Panc1 (cell line): ENCODE measurements around the gene DGAT2. TPM values are rescaled to one million over a fixed set of nuclear protein-coding genes. Genes with fewer than 3 reads are reported as not detected.

ENCODE experiments used
- ATAC-seq: fragments of 200-7000 bp; cut with Tn5 transposase; 2 replicates; pipeline ENCODE4 v1.9.1; 2020; ENCODE audit warnings: mild to moderate bottlenecking, moderate library complexity
- BruUV-seq: library from RNA; stranded (reverse); fragments of 400-500 nt; replicated peaks from 2 replicates; lab custom pipeline; 2021; lab: Mats Ljungman, UMichigan
- CTCF ChIA-PET: fragments of 300-600 bp; sonication (Branson Sonifier 250); formaldehyde crosslinking; loops from one replicate; lab custom pipeline; 2022; ENCODE audit warnings: antibody characterized with exemption; lab: Charles Lee
- POLR2A ChIA-PET: fragments of 300-600 bp; sonication (Branson Sonifier 250); formaldehyde crosslinking; loops from one replicate; lab custom pipeline; 2022; ENCODE audit warnings: antibody characterized with exemption; lab: Charles Lee
- DNase-seq: peaks from one replicate; pipeline ENCODE4 v3.0.0-alpha.2; 2010; ENCODE audit warnings: low read depth, low spot score
- H3K27ac ChIP-seq: 2 replicates; pipeline ENCODE4 v1.5.1; 2011; ENCODE audit warnings: mild to moderate bottlenecking, low read length, inconsistent platforms
- H3K27me3 ChIP-seq: fragments of 200-500 bp; sonication (Bioruptor generic); 2 replicates; pipeline ENCODE4 v1.6.0; 2014; ENCODE audit warnings: low read length, inconsistent platforms; ENCODE audit not compliant: control insufficient read depth, insufficient read depth
- H3K36me3 ChIP-seq: fragments of 200-500 bp; sonication (Bioruptor generic); 2 replicates; pipeline ENCODE4 v1.5.1; 2014; ENCODE audit warnings: inconsistent platforms, mild to moderate bottlenecking, low read length, moderate library complexity; ENCODE audit not compliant: control insufficient read depth, insufficient read depth
- H3K4me1 ChIP-seq: 2 replicates; pipeline ENCODE4 v1.5.1; 2011; ENCODE audit warnings: inconsistent platforms, mild to moderate bottlenecking, low read length, moderate library complexity; ENCODE audit not compliant: control insufficient read depth, insufficient read depth
- H3K4me3 ChIP-seq, 2 experiments: 2 replicates each; pipeline ENCODE4 v1.5.1; 2011 to 2012; ENCODE audit warnings: low read depth in 2 of 2, low read length in 2 of 2, mild to moderate bottlenecking in 2 of 2, inconsistent platforms in 1 of 2, moderate library complexity in 1 of 2
- H3K9me3 ChIP-seq: fragments of 200-500 bp; sonication (Bioruptor generic); 2 replicates; pipeline ENCODE4 v1.5.1; 2014; ENCODE audit warnings: low read depth, mild to moderate bottlenecking, inconsistent platforms, low read length, moderate library complexity; ENCODE audit not compliant: control insufficient read depth, insufficient read depth
- POLR2AphosphoS5 ChIP-seq: IDR thresholded peaks from 2 replicates; pipeline ENCODE4 v1.6.1; 2012; ENCODE audit warnings: mild to moderate bottlenecking, low read depth, low read length, moderate library complexity
- SIN3A ChIP-seq: IDR thresholded peaks from 2 replicates; pipeline ENCODE4 v1.6.1; 2012; ENCODE audit warnings: low read depth, mild to moderate bottlenecking, low read length, moderate library complexity, borderline replicate concordance; ENCODE audit not compliant: insufficient read depth
- TCF7L2 ChIP-seq: IDR thresholded peaks from 2 replicates; pipeline ENCODE4 v1.6.1; 2011; ENCODE audit warnings: mild to moderate bottlenecking, low read depth, low read length, inconsistent platforms
- in situ Hi-C: cut with HindIII; loops from 2 replicates; pipeline ENCODE4 v1.10.0; 2016; ENCODE audit warnings: low sequenced_read_pairs, low pct_unique_long_range_greater_than_20kb
- intact Hi-C: fragments of 100-400 bp; cut with micrococcal nuclease; formaldehyde crosslinking; loops from one replicate; pipeline ENCODE4 v1.10.0; 2022; ENCODE audit not compliant: unreplicated experiment
- total RNA-seq: library from RNA; stranded (reverse); gene quantifications from one replicate; pipeline ENCODE4 v1.2.1, GENCODE V29; 2021; ENCODE audit not compliant: unreplicated experiment
- TF ChIP-seq, protein P1 (sequence below): fragments of 450-650 bp; IDR thresholded peaks from 2 replicates; pipeline ENCODE4 v1.5.1; 2017; ENCODE audit warnings: mild to moderate bottlenecking
- TF ChIP-seq, protein P2 (sequence below), 2 experiments: IDR thresholded peaks; 2 replicates each; pipeline ENCODE4 v1.6.1; 2011 to 2012; ENCODE audit warnings: low read depth in 2 of 2, control low read depth in 1 of 2, low read length in 1 of 2, mild to moderate bottlenecking in 1 of 2, moderate library complexity in 1 of 2; ENCODE audit not compliant: insufficient read depth in 1 of 2

DGAT2 gene
- total RNA-seq, 1 experiment from 2014 or later, result 19.2 TPM

DNA sequence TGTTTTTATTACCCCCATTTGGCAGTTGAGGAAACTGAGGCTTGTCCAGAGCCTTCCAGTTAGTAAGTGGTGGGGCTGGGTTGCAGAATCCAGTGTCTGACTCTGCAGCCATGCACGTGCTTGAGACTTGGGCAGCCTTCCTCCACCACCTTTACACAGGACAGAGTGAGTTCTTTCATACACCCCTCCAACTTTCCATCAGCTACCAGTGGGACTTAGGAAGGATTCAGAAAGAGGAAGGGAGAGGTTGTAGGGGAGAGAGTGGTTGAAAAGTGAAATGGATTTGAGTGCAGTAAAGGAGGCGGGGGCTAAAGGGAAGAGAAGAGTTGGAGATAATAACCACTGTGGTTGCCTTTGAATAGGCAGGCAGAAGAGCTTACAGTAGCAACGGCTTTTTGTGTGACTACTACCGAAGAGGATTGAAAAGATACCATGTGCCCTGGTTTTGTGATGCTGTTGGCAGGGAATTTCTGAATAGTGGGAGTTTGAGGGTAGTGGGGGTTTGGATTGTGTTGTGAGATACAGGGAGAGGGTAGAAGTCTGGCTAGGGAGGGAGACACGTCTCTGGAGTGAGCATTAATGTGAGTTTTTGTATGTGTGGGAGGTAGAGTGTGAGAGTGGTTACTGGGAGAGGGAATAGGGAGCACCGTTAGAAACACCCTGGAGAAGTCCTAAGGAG is 48.1 kb downstream of the DGAT2 start:
- ATAC-seq, result no peak
- DNase-seq, result no peak
- intact Hi-C loops (loop anchor here (10.0 kb wide), 1 partner anchor 498 kb away; no protein-coding TSS in a partner anchor), in situ Hi-C loops (no loop called here)
- TF ChIP-seq, protein P1, sequence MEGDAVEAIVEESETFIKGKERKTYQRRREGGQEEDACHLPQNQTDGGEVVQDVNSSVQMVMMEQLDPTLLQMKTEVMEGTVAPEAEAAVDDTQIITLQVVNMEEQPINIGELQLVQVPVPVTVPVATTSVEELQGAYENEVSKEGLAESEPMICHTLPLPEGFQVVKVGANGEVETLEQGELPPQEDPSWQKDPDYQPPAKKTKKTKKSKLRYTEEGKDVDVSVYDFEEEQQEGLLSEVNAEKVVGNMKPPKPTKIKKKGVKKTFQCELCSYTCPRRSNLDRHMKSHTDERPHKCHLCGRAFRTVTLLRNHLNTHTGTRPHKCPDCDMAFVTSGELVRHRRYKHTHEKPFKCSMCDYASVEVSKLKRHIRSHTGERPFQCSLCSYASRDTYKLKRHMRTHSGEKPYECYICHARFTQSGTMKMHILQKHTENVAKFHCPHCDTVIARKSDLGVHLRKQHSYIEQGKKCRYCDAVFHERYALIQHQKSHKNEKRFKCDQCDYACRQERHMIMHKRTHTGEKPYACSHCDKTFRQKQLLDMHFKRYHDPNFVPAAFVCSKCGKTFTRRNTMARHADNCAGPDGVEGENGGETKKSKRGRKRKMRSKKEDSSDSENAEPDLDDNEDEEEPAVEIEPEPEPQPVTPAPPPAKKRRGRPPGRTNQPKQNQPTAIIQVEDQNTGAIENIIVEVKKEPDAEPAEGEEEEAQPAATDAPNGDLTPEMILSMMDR, result no peak
- TF ChIP-seq POLR2AphosphoS5, result no peak
- no peak for TF ChIP-seq SIN3A
- TF ChIP-seq, protein P2, sequence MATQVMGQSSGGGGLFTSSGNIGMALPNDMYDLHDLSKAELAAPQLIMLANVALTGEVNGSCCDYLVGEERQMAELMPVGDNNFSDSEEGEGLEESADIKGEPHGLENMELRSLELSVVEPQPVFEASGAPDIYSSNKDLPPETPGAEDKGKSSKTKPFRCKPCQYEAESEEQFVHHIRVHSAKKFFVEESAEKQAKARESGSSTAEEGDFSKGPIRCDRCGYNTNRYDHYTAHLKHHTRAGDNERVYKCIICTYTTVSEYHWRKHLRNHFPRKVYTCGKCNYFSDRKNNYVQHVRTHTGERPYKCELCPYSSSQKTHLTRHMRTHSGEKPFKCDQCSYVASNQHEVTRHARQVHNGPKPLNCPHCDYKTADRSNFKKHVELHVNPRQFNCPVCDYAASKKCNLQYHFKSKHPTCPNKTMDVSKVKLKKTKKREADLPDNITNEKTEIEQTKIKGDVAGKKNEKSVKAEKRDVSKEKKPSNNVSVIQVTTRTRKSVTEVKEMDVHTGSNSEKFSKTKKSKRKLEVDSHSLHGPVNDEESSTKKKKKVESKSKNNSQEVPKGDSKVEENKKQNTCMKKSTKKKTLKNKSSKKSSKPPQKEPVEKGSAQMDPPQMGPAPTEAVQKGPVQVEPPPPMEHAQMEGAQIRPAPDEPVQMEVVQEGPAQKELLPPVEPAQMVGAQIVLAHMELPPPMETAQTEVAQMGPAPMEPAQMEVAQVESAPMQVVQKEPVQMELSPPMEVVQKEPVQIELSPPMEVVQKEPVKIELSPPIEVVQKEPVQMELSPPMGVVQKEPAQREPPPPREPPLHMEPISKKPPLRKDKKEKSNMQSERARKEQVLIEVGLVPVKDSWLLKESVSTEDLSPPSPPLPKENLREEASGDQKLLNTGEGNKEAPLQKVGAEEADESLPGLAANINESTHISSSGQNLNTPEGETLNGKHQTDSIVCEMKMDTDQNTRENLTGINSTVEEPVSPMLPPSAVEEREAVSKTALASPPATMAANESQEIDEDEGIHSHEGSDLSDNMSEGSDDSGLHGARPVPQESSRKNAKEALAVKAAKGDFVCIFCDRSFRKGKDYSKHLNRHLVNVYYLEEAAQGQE (IDR thresholded peaks at IDR 0.05; ENCODE audit: insufficient read depth in 1 of 2, low read depth in 2 of 2, low read length in 1 of 2), result no peak
- no peak for TF ChIP-seq TCF7L2
- Histone ChIP-seq H3K27ac (peak overlapping the region; percentile 83), H3K36me3 (no peaks in the 10 kb centered on the region; the same call in 1 of the 2 replicates), H3K9me3 (no peaks in the 10 kb centered on the region), H3K4me1 (peaks cover 23% of the 10 kb centered on the region), H3K4me3 (peak overlapping the region; percentile 77 to 91), H3K27me3 (no peaks in the 10 kb centered on the region)
- CTCF ChIA-PET, result no interaction called here
- BruUV-seq, result no TSS peak
- POLR2A ChIA-PET, result no interaction called here

DNA sequence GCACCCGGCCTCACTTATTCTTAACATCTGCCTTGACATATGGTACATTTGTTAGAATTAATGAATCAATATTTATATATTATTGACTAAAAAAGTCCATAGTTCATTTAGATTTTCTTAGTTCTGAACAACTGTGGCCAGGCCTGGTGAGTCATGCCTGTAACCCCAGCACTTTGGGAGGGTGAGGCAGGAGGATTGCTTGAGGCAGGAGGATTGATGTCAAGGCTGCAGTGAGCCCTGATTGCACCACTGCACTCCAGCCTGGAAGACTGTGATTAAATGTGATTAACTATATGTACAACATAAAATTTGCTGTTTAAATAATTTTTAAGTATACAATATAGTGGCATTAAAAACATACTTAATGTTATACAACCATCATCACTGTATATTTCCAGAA is 52.1 kb downstream of the DGAT2 start:
- Histone ChIP-seq H3K27me3 (no peaks in the 10 kb centered on the region), H3K4me1 (peaks cover 13% of the 10 kb centered on the region), H3K4me3 (no peak overlapping the region), H3K9me3 (no peaks in the 10 kb centered on the region), H3K36me3 (no peaks in the 10 kb centered on the region; the same call in 1 of the 2 replicates), H3K27ac (no peak overlapping the region)
- BruUV-seq, result no TSS peak
- POLR2A ChIA-PET, result interaction anchor here (0.7 kb wide), 1 partner anchor 9 kb away, joined by 4 read pairs; no protein-coding TSS in a partner anchor
- DNase-seq (no peak), ATAC-seq (no peak)
- no peak for TF ChIP-seq TCF7L2
- TF ChIP-seq, protein P1, result no peak
- no peak for TF ChIP-seq POLR2AphosphoS5
- TF ChIP-seq, protein P2 (IDR thresholded peaks at IDR 0.05; ENCODE audit: insufficient read depth in 1 of 2, low read depth in 2 of 2, low read length in 1 of 2), result no peak
- no peak for TF ChIP-seq SIN3A
- CTCF ChIA-PET, result no interaction called here
- in situ Hi-C loops, result no loop called here
- intact Hi-C loops, result no loop called here
